HEK293 (cell line): ENCODE measurements around the gene ITPR3.

Source experiments
- CTCF ChIP-seq: fragments of 450-650 bp; formaldehyde crosslinking; IDR thresholded peaks from 2 replicates; pipeline ENCODE4 v1.5.1; 2016; ENCODE audit warnings: missing biosample characterization, missing genetic modification characterization
- KLF10 ChIP-seq: fragments of 450-650 bp; IDR thresholded peaks from 2 replicates; pipeline ENCODE4 v1.5.1; 2018; ENCODE audit warnings: missing biosample characterization, mild to moderate bottlenecking, missing genetic modification characterization
- PATZ1 ChIP-seq: fragments of 450-650 bp; formaldehyde crosslinking; IDR thresholded peaks from 2 replicates; pipeline ENCODE4 v1.5.1; 2016; ENCODE audit warnings: missing biosample characterization, missing genetic modification characterization
- PRDM1 ChIP-seq: fragments of 450-650 bp; formaldehyde crosslinking; IDR thresholded peaks from 2 replicates; pipeline ENCODE4; 2016; ENCODE audit warnings: missing biosample characterization, missing genetic modification characterization
- ZBTB10 ChIP-seq: fragments of 450-650 bp; formaldehyde crosslinking; IDR thresholded peaks from 2 replicates; pipeline ENCODE4 v1.5.1; 2016; ENCODE audit warnings: missing biosample characterization, missing genetic modification characterization
- ZBTB49 ChIP-seq: fragments of 450-650 bp; formaldehyde crosslinking; IDR thresholded peaks from 2 replicates; pipeline ENCODE4 v1.5.1; 2016; ENCODE audit warnings: missing biosample characterization, missing genetic modification characterization, low read depth
- ZNF211 ChIP-seq: fragments of 450-650 bp; formaldehyde crosslinking; IDR thresholded peaks from 2 replicates; pipeline ENCODE4 v1.5.1; 2016; ENCODE audit warnings: low read depth, missing biosample characterization, missing genetic modification characterization
- ZNF280D ChIP-seq: fragments of 450-650 bp; formaldehyde crosslinking; IDR thresholded peaks from 2 replicates; pipeline ENCODE4 v1.5.1; 2016; ENCODE audit warnings: missing biosample characterization, missing genetic modification characterization
- ZNF777 ChIP-seq: fragments of 450-650 bp; formaldehyde crosslinking; IDR thresholded peaks from 2 replicates; pipeline ENCODE4 v1.5.1; 2017; ENCODE audit warnings: missing biosample characterization, missing genetic modification characterization, borderline replicate concordance
- ZSCAN23 ChIP-seq: fragments of 450-650 bp; formaldehyde crosslinking; IDR thresholded peaks from 2 replicates; pipeline ENCODE4 v1.5.1; 2016; ENCODE audit warnings: missing biosample characterization, missing genetic modification characterization

GRCh38 chr6:33609528-33609927 is 11.6 kb upstream of the ITPR3 start:
- TF ChIP-seq KLF10 (tag by site-specific recombination), result no peak
- TF ChIP-seq CTCF (tag by site-specific recombination), result no peak
- TF ChIP-seq ZNF211 (tag by site-specific recombination), result no peak
- no peak for TF ChIP-seq PATZ1 (tag by site-specific recombination)
- no peak for TF ChIP-seq ZNF777 (tag by site-specific recombination)
- TF ChIP-seq PRDM1 (tag by site-specific recombination), result no peak
- TF ChIP-seq ZSCAN23 (tag by site-specific recombination), result no peak
- no peak for TF ChIP-seq ZBTB49 (tag by site-specific recombination)
- no peak for TF ChIP-seq ZNF280D (tag by site-specific recombination)
- no peak for TF ChIP-seq ZBTB10 (tag by site-specific recombination)
